Liver (tissue), 9 donors: ENCODE measurements around the gene BRF1. TPM values are rescaled to one million over a fixed set of nuclear protein-coding genes. Genes with fewer than 3 reads are reported as not detected.

ENCODE experiments used
- DNase-seq: peaks from one replicate; pipeline ENCODE4 v3.0.0-alpha.2; 2017; ENCODE audit warnings: low spot score
- H3K27ac ChIP-seq, 2 donors: one replicate each; pipeline ENCODE4 v1.7.0; 2013; ENCODE audit warnings: inconsistent platforms in 2 of 2, low read length in 2 of 2, control low read depth in 1 of 2, low read depth in 1 of 2, mild to moderate bottlenecking in 1 of 2
- H3K27me3 ChIP-seq, 4 donors: one replicate each; pipeline versions ENCODE4 v1.6.1 to v1.7.0; 2013; ENCODE audit warnings: low read length in 3 of 4, inconsistent platforms in 1 of 4, mild to moderate bottlenecking in 1 of 4, moderate library complexity in 1 of 4; ENCODE audit not compliant: control insufficient read depth in 4 of 4, insufficient read depth in 4 of 4
- H3K36me3 ChIP-seq, 4 donors: one replicate each; pipeline versions ENCODE4 v1.6.1 to v1.7.0; 2013; ENCODE audit warnings: low read length in 3 of 4, mild to moderate bottlenecking in 3 of 4, low read depth in 1 of 4, moderate library complexity in 1 of 4; ENCODE audit not compliant: control insufficient read depth in 4 of 4, insufficient read depth in 3 of 4
- H3K4me1 ChIP-seq, 4 donors: one replicate each; pipeline versions ENCODE4 v1.6.1 to v1.7.0; 2013; ENCODE audit warnings: low read length in 3 of 4, mild to moderate bottlenecking in 3 of 4, moderate library complexity in 1 of 4; ENCODE audit not compliant: control insufficient read depth in 4 of 4, insufficient read depth in 4 of 4
- H3K4me3 ChIP-seq, 3 donors: one replicate each; pipeline versions ENCODE4 v1.6.1 to v1.7.0; 2013; ENCODE audit warnings: low read length in 3 of 3, control low read depth in 1 of 3, low read depth in 1 of 3, mild to moderate bottlenecking in 1 of 3
- H3K9ac ChIP-seq, 2 donors: one replicate each; pipeline ENCODE4 v1.7.0; 2013; ENCODE audit warnings: low read length in 2 of 2, mild to moderate bottlenecking in 2 of 2, moderate library complexity in 2 of 2, control low read depth in 1 of 2, low read depth in 1 of 2
- H3K9me3 ChIP-seq, 4 donors: one replicate each; pipeline versions ENCODE4 v1.6.1 to v1.7.0; 2013; ENCODE audit warnings: low read length in 3 of 4; ENCODE audit not compliant: control insufficient read depth in 4 of 4
- ATF3 ChIP-seq: IDR thresholded peaks from 2 replicates; pipeline ENCODE4 v1.6.1; 2016; ENCODE audit warnings: antibody characterized with exemption
- CTCF ChIP-seq: fragments of 150-350 bp; IDR thresholded peaks from 2 replicates; pipeline ENCODE4 v1.5.1; 2017; ENCODE audit warnings: improper control_type of control experiment, low read depth, low read length; ENCODE audit not compliant: missing input control
- EGR1 ChIP-seq, 2 donors: IDR thresholded peaks; 2 replicates each; pipeline ENCODE4 v1.6.1; 2016 to 2018; ENCODE audit warnings: antibody characterized with exemption in 2 of 2, low read depth in 2 of 2
- FOXA1 ChIP-seq: IDR thresholded peaks from 2 replicates; pipeline ENCODE4 v1.6.1; 2016; ENCODE audit warnings: antibody characterized with exemption
- FOXA2 ChIP-seq: IDR thresholded peaks from 2 replicates; pipeline ENCODE4 v1.6.1; 2016; ENCODE audit warnings: antibody characterized with exemption
- GABPA ChIP-seq, 2 donors: IDR thresholded peaks in 1 of 2; conservative IDR thresholded peaks in 1 of 2; 2 replicates each; pipeline ENCODE4 v1.6.1; 2016; ENCODE audit warnings: antibody characterized with exemption in 2 of 2, mild to moderate bottlenecking in 1 of 2, moderate library complexity in 1 of 2
- HNF4A ChIP-seq, 2 donors: conservative IDR thresholded peaks; 2 replicates each; pipeline ENCODE4 v1.6.1; 2016; ENCODE audit warnings: antibody characterized with exemption in 2 of 2, mild to moderate bottlenecking in 2 of 2
- HNF4G ChIP-seq: IDR thresholded peaks from 2 replicates; pipeline ENCODE4 v1.6.1; 2016; ENCODE audit warnings: antibody characterized with exemption
- JUND ChIP-seq, 2 donors: IDR thresholded peaks; 2 replicates each; pipeline ENCODE4 v1.6.1; 2016; ENCODE audit warnings: antibody characterized with exemption in 2 of 2
- NR2F2 ChIP-seq: IDR thresholded peaks from 2 replicates; pipeline ENCODE4 v1.6.1; 2016; ENCODE audit warnings: antibody characterized with exemption
- RAD21 ChIP-seq, 2 donors: IDR thresholded peaks; 2 replicates each; pipeline ENCODE4 v1.6.1; 2016; ENCODE audit warnings: antibody characterized with exemption in 2 of 2, mild to moderate bottlenecking in 2 of 2
- REST ChIP-seq: IDR thresholded peaks from 2 replicates; pipeline ENCODE4 v1.6.1; 2016; ENCODE audit warnings: antibody characterized with exemption, mild to moderate bottlenecking
- RXRA ChIP-seq, 2 donors: IDR thresholded peaks; 2 replicates each; pipeline ENCODE4 v1.6.1; 2017 to 2018; ENCODE audit warnings: antibody characterized with exemption in 2 of 2, mild to moderate bottlenecking in 1 of 2
- SP1 ChIP-seq: IDR thresholded peaks from 2 replicates; pipeline ENCODE4 v1.6.1; 2018; ENCODE audit warnings: antibody characterized with exemption, mild to moderate bottlenecking
- TAF1 ChIP-seq: conservative IDR thresholded peaks from 2 replicates; pipeline ENCODE4 v1.6.1; 2016; ENCODE audit warnings: antibody characterized with exemption, mild to moderate bottlenecking
- YY1 ChIP-seq: IDR thresholded peaks from 2 replicates; pipeline ENCODE4 v1.6.1; 2016; ENCODE audit warnings: antibody characterized with exemption, mild to moderate bottlenecking
- ZBTB33 ChIP-seq: IDR thresholded peaks from 2 replicates; pipeline ENCODE4 v1.6.1; 2016; ENCODE audit warnings: antibody characterized with exemption
- WGBS: extraction: QIAGEN DNeasy Blood & Tissue Kit; methylation state at CpG from one replicate; pipeline ENCODE4 v1.1.7; 2013; 5-methylcytosine and 5-hydroxymethylcytosine counted together
- polyA plus RNA-seq, 2 donors: library from polyadenylated mRNA; stranded (reverse) in 1 of 2; unstranded in 1 of 2; fragments of 200-250 nt in 1 of 2; fragments of >200 nt in 1 of 2; fragmentation: Nextera tagmentation in 1 of 2; extraction: Ambion mirVana in 1 of 2; gene quantifications; one replicate each; pipeline versions ENCODE4 v1.2.1 to v1.2.3, GENCODE V29; 2013 to 2015
- total RNA-seq, 2 donors: library from RNA; depleted of rRNA; stranded (reverse); fragments of >200 nt; gene quantifications; one replicate each; pipeline ENCODE4 v1.2.3, GENCODE V29; 2014
- TF ChIP-seq, protein P1 (sequence below): IDR thresholded peaks from 2 replicates; pipeline ENCODE4 v1.6.1; 2016; ENCODE audit warnings: antibody characterized with exemption
- donor health status: healthy.
- donor health status: healthy.
- donor health status: healthy.
- donor health status: healthy.
- donor health status: healthy.

The BRF1 gene
- total and polyA plus RNA-seq, 4 donors = 4.6 to 24.1 (median 10.6) TPM

DNA sequence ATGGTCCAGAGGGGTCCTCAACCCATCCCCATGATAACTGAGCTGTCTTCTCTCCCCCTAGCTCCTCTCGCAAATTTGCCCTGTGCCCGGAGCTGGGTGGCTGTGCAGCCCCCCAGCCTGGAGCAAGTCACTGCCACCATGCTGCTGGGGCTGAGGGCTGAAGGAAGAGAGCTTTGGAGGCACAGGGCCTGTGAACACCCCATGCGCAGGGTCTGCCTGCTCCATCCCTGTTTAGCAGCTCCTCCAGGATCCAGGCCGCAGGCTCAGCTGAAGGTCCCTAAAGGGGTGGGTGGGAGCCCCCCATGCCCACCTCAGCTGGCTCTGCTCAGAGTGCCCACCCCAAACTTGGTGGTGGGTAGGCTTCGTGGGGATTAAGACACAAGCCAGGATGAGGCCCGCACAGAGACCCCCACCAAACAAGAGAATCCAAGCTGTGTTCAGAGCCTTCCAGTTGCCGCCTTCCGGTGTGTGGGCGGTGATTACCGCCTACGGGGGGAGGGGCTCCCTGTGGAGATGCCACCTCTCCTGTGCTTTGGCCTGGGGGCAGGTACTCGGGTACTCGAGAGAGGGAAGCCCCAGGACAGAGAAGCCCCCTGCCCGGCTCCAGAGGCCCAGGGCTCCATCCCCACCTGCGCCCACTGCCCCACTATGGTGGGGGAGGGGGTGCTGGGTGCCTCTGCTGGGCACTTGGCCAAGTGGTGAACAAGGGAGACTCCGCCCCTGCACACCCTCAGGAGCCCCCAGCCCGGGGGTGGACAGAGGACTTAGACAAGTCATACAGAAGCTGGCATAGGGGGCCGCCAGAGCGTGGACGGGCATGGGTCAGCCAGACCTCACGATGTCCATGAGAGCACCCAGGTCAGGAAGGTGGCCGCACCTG, 130.8 kb downstream of the BRF1 start:
- Histone ChIP-seq H3K9ac (no peak overlapping the region), H3K36me3 (no peaks in the 10 kb centered on the region), H3K4me3 (no peak overlapping the region), H3K4me1 (peaks cover 0 to 12% (median 11%) of the 10 kb centered on the region in 4 donors), H3K9me3 (no peaks in the 10 kb centered on the region), H3K27ac (no peak overlapping the region), H3K27me3 (peaks cover 0 to 3% (median 0%) of the 10 kb centered on the region in 4 donors)
- WGBS = 73% methylated on average over 22 of the region's 22 CpGs
- TF ChIP-seq EGR1 (IDR thresholded peaks at IDR 0.05; ENCODE audit: low read depth in 2 of 2) = no peak
- TF ChIP-seq ATF3 = no peak
- no peak for TF ChIP-seq JUND (IDR thresholded peaks at IDR 0.05)
- no peak for TF ChIP-seq RAD21 (IDR thresholded peaks at IDR 0.05)
- no peak for TF ChIP-seq NR2F2
- no peak for TF ChIP-seq SP1
- no peak for TF ChIP-seq YY1
- no peak for TF ChIP-seq TAF1
- TF ChIP-seq REST = no peak
- TF ChIP-seq FOXA1 = no peak
- TF ChIP-seq RXRA (IDR thresholded peaks at IDR 0.05) = no peak
- TF ChIP-seq HNF4G = no peak
- no peak for TF ChIP-seq GABPA (IDR thresholded peaks at IDR 0.05 in 1 of 2, conservative IDR thresholded peaks at IDR 0.05 in 1 of 2)
- no peak for TF ChIP-seq CTCF
- TF ChIP-seq, protein P1, sequence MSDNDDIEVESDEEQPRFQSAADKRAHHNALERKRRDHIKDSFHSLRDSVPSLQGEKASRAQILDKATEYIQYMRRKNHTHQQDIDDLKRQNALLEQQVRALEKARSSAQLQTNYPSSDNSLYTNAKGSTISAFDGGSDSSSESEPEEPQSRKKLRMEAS = no peak
- no peak for TF ChIP-seq HNF4A (conservative IDR thresholded peaks at IDR 0.05)
- TF ChIP-seq ZBTB33 = no peak
- TF ChIP-seq FOXA2 = no peak
- no peak for DNase-seq
